Fibroblast of skin of left quadriceps (primary cell): ENCODE results near the gene PTAR1.
A peak's percentile ranks its signal among the peaks of the same experiment; 100 is the strongest.

Experiments used
- DNase-seq, 2 experiments: peaks; one replicate each; pipeline ENCODE4 v3.0.0-alpha.2; 2013; ENCODE audit warnings: low read depth in 2 of 2

Gene PTAR1

GRCh38 chr9:69674716-69675438 is 84.9 kb downstream of the PTAR1 start:
- DNase-seq = peak; percentile 83 to 90

GRCh38 chr9:69674112-69674685 is 85.6 kb downstream of the PTAR1 start:
- DNase-seq = no peak

- no peak for DNase-seq
These were observed 86.5 kb downstream of the PTAR1 start for GRCh38 chr9:69673311-69673640.

- peak; percentile 78 to 80 for DNase-seq
These were observed 87.1 kb downstream of the PTAR1 start for GRCh38 chr9:69672596-69673310.

GRCh38 chr9:69671879-69672595 is 87.8 kb downstream of the PTAR1 start, which contains the start of gene APBA1:
APBA1 (minus strand) TSS chr9:69672371.
- peak; percentile 26 to 40 for DNase-seq

GRCh38 chr9:69671311-69671878 is 88.4 kb downstream of the PTAR1 start:
- no peak for DNase-seq

- no peak for DNase-seq
These were observed 92.5 kb downstream of the PTAR1 start for GRCh38 chr9:69667306-69667705.

GRCh38 chr9:69660304-69660703 is 99.5 kb downstream of the PTAR1 start:
- DNase-seq = no peak
